GM21737 (cell line): ENCODE measurements around the gene DBP.

Source experiments
- ATAC-seq: cut with Tn5 transposase; IDR thresholded peaks from one replicate; pipeline ENCODE4 v1.9.1; 2021; ENCODE audit warnings: mild to moderate bottlenecking, moderate library complexity; ENCODE audit not compliant: unreplicated experiment

DBP gene

GRCh38 chr19:48629297-48629598, 7.9 kb downstream of the DBP start:
- ATAC-seq, result no peak

- no peak for ATAC-seq
Observed at GRCh38 chr19:48628486-48629296, 8.5 kb downstream of the DBP start.

GRCh38 chr19:48627865-48628314, 9.3 kb downstream of the DBP start:
- ATAC-seq, result no peak

GRCh38 chr19:48627201-48627864, 9.8 kb downstream of the DBP start:
- ATAC-seq, result no peak

- ATAC-seq, result no peak
Observed at GRCh38 chr19:48625891-48626327, 11.3 kb downstream of the DBP start.

GRCh38 chr19:48624791-48625723, 12.1 kb downstream of the DBP start:
- ATAC-seq, result no peak

GRCh38 chr19:48624067-48624594, 13.0 kb downstream of the DBP start:
- peak; percentile 61 for ATAC-seq

GRCh38 chr19:48623556-48624066, 13.6 kb downstream of the DBP start:
- ATAC-seq, result no peak

- no peak for ATAC-seq
Observed at GRCh38 chr19:48619692-48620585, 17.2 kb downstream of the DBP start.

GRCh38 chr19:48618916-48619691, 18.1 kb downstream of the DBP start, which contains the start of the genes RPL18 and SPHK2:
Gene RPL18 (minus strand): TSS chr19:48619178. CDS start chr19:48619143, 35 bp downstream.
Gene SPHK2 (plus strand): TSS chr19:48619506. CDS start chr19:48620515, 1,009 bp downstream.
- peak; percentile 74 for ATAC-seq

GRCh38 chr19:48618278-48618915, 18.8 kb downstream of the DBP start:
- ATAC-seq, result no peak

GRCh38 chr19:48617146-48617937, 19.8 kb downstream of the DBP start:
- ATAC-seq, result no peak

- ATAC-seq, result no peak
Observed at GRCh38 chr19:48616491-48617056, 20.6 kb downstream of the DBP start.

GRCh38 chr19:48616041-48616436, 21.1 kb downstream of the DBP start:
- no peak for ATAC-seq

GRCh38 chr19:48615231-48616040, 21.7 kb downstream of the DBP start:
- ATAC-seq, result no peak

- no peak for ATAC-seq
Observed at GRCh38 chr19:48614436-48615230, 22.5 kb downstream of the DBP start, which contains the start of gene FAM83E. Gene FAM83E (minus strand): TSS chr19:48615076. CDS start chr19:48613372, 1,704 bp downstream.
